CD4-positive, alpha-beta T cell (primary cell): Measurements from ENCODE around the gene ST6GAL1. TPM values are rescaled to one million over a fixed set of nuclear protein-coding genes. Genes with fewer than 3 reads are reported as not detected.

Experiments used
- ATAC-seq: fragments of 200-7000 bp; cut with Tn5 transposase; one replicate; pipeline ENCODE4 v1.10.0; 2022; ENCODE audit warnings: mild to moderate bottlenecking; ENCODE audit not compliant: poor library complexity
- CTCF ChIA-PET: fragments of 350-600 bp; sonication (Branson Sonifier 250); formaldehyde crosslinking; loops from one replicate; lab custom pipeline; 2021; ENCODE audit warnings: antibody characterized with exemption, inconsistent platforms; lab: Charles Lee
- POLR2A ChIA-PET: fragments of 350-600 bp; sonication (Branson Sonifier 250); formaldehyde crosslinking; loops from one replicate; lab custom pipeline; 2021; ENCODE audit warnings: antibody characterized with exemption, inconsistent platforms; lab: Charles Lee
- DNase-seq, 14 experiments: peaks; one replicate each; pipeline ENCODE4 v3.0.0-alpha.2; 2013 to 2020; ENCODE audit warnings: mixed read lengths in 2 of 14
- H3K27ac ChIP-seq, 2 donors: one replicate each; pipeline versions ENCODE4 v1.5.1 to v1.7.0; 2013; ENCODE audit warnings: low read length in 2 of 2, low read depth in 1 of 2, mild to moderate bottlenecking in 1 of 2
- H3K27me3 ChIP-seq, 2 experiments: 1 replicate in 1 of 2; 2 replicates in 1 of 2; pipeline versions ENCODE4 v1.6.1 to v1.7.0; 2013; ENCODE audit warnings: low read length in 2 of 2, control low read depth in 1 of 2, mild to moderate bottlenecking in 1 of 2, moderate library complexity in 1 of 2; ENCODE audit not compliant: insufficient read depth in 2 of 2, control insufficient read depth in 1 of 2
- H3K36me3 ChIP-seq: one replicate; pipeline ENCODE4 v1.6.1; 2013; ENCODE audit warnings: low read length, control low read depth; ENCODE audit not compliant: insufficient read depth
- H3K4me1 ChIP-seq: one replicate; pipeline ENCODE4 v1.6.1; 2013; ENCODE audit warnings: low read length, control low read depth; ENCODE audit not compliant: insufficient read depth
- H3K4me3 ChIP-seq: one replicate; pipeline ENCODE4 v1.5.1; 2013; ENCODE audit warnings: mild to moderate bottlenecking, low read length, moderate library complexity
- H3K9me3 ChIP-seq, 2 experiments: 1 replicate in 1 of 2; 2 replicates in 1 of 2; pipeline versions ENCODE4 v1.6.1 to v1.7.0; 2013; ENCODE audit warnings: low read length in 2 of 2, mild to moderate bottlenecking in 2 of 2, control low read depth in 1 of 2, moderate library complexity in 1 of 2; ENCODE audit not compliant: control insufficient read depth in 1 of 2, insufficient read depth in 1 of 2
- H3K27ac Mint-ChIP-seq: one replicate; pipeline ENCODE4 v1.8.0; 2020; ENCODE audit warnings: mixed read lengths
- H3K27me3 Mint-ChIP-seq: one replicate; pipeline ENCODE4 v1.8.0; 2021; ENCODE audit warnings: mixed read lengths
- H3K36me3 Mint-ChIP-seq: one replicate; pipeline ENCODE4 v1.8.0; 2021; ENCODE audit warnings: low read depth, mixed read lengths
- H3K4me1 Mint-ChIP-seq: one replicate; pipeline ENCODE4 v1.8.0; 2021; ENCODE audit warnings: low read depth, mixed read lengths
- H3K4me3 Mint-ChIP-seq: one replicate; pipeline ENCODE4 v1.8.0; 2020; ENCODE audit warnings: mild to moderate bottlenecking, mixed read lengths
- H3K9me3 Mint-ChIP-seq: one replicate; pipeline ENCODE4 v1.8.0; 2020; ENCODE audit warnings: mixed read lengths
- intact Hi-C, 2 experiments: fragments of 100-400 bp; cut with DNase I in 1 of 2; cut with micrococcal nuclease in 1 of 2; formaldehyde crosslinking; loops; one replicate each; pipeline versions ENCODE4 v1.15.1 to v1.9.0; 2023 to 2025; cut with DNase I, micrococcal nuclease
- total RNA-seq, 174 experiments: library from RNA in 2 of 174; stranded (reverse) in 2 of 174; gene quantifications; one replicate each; pipeline ENCODE4 v1.2.3 and lab custom pipeline; 2021 to 2026
- TF ChIP-seq, protein P1 (sequence below): fragments of 200-600 bp; IDR thresholded peaks from one replicate; pipeline ENCODE4 v1.8.0; 2022; ENCODE audit warnings: antibody characterized with exemption, mild to moderate bottlenecking

Gene ST6GAL1
- total RNA-seq, 2 experiments from 2014 or later = 27.6 to 29.1 TPM

DNA sequence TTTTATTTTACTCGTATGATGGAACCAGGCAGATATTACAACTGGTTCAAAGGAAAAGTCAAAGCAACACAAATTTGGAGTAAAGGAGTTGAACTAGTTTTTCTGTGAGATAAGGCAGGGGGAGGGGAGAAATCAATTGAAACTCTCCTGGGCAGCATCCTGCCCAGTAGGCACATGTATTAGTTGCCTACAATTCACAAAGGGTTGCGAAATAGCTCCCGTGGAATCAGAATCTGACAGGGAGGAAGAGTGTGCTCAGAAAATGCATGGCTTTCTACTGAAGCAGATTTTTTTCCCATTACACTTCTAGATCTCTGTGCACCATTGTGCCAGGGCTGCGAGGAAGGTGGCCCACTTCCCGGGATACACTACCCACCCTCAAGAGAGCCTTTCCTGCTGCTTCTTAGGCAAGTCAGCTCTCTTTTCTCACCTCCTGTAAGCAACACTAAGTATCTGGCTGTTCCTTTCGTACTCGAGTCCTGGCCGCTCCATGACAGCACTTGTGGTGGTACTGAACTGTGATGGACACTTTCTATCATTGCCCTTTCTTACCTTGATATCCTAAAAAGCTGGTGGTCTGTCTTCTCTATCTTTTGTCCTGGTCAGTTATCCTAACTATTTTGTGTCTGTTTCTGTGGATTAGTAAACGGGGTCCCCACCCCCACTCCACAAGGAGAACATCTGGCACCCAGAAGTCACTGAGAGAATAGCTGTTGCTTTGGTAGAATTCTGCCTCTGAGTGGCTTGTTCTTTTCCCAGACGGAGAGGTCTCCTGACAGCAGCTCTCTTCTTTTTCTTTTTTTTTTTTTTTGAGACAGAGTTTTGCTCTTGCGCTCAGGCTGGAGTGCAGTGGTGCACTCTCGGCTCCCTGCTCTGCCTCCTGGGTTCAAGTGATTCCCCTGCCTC lies 134.1 kb downstream of the ST6GAL1 start:
- Mint-ChIP-seq H3K27ac (peak overlapping the region; percentile 79), H3K4me3 (peak overlapping the region; percentile 18), H3K4me1 (peaks cover 86% of the 10 kb centered on the region), H3K9me3 (no peaks in the 10 kb centered on the region), H3K36me3 (peaks cover 94% of the 10 kb centered on the region), H3K27me3 (no peaks in the 10 kb centered on the region)
- ChIA-PET POLR2A (interaction anchor here (0.8 to 1.3 kb wide), 3 partner anchors 20 to 215 kb away, joined by 3 to 5 read pairs (median 4); no protein-coding TSS in a partner anchor), CTCF (interaction anchor here (1.0 kb wide), 1 partner anchor 37 kb away, joined by 3 read pairs; no protein-coding TSS in a partner anchor)
- H3K27me3 ChIP-seq = no peaks in the 10 kb centered on the region
- H3K36me3 ChIP-seq = peaks cover 73% of the 10 kb centered on the region
- no peaks in the 10 kb centered on the region for H3K9me3 ChIP-seq
- H3K4me3 ChIP-seq = no peak overlapping the region
- ATAC-seq (no peak), DNase-seq (no peak)
- H3K4me1 ChIP-seq = peaks cover 49% of the 10 kb centered on the region
- intact Hi-C loops = loop anchor here in 1 of 2 experiments (5.0 kb wide), 1 partner anchor 132 kb away; the partner anchor contains the start of gene ST6GAL1
- TF ChIP-seq, protein P1, sequence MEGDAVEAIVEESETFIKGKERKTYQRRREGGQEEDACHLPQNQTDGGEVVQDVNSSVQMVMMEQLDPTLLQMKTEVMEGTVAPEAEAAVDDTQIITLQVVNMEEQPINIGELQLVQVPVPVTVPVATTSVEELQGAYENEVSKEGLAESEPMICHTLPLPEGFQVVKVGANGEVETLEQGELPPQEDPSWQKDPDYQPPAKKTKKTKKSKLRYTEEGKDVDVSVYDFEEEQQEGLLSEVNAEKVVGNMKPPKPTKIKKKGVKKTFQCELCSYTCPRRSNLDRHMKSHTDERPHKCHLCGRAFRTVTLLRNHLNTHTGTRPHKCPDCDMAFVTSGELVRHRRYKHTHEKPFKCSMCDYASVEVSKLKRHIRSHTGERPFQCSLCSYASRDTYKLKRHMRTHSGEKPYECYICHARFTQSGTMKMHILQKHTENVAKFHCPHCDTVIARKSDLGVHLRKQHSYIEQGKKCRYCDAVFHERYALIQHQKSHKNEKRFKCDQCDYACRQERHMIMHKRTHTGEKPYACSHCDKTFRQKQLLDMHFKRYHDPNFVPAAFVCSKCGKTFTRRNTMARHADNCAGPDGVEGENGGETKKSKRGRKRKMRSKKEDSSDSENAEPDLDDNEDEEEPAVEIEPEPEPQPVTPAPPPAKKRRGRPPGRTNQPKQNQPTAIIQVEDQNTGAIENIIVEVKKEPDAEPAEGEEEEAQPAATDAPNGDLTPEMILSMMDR = no peak
- peak overlapping the region; percentile 16 to 24 for H3K27ac ChIP-seq

DNA sequence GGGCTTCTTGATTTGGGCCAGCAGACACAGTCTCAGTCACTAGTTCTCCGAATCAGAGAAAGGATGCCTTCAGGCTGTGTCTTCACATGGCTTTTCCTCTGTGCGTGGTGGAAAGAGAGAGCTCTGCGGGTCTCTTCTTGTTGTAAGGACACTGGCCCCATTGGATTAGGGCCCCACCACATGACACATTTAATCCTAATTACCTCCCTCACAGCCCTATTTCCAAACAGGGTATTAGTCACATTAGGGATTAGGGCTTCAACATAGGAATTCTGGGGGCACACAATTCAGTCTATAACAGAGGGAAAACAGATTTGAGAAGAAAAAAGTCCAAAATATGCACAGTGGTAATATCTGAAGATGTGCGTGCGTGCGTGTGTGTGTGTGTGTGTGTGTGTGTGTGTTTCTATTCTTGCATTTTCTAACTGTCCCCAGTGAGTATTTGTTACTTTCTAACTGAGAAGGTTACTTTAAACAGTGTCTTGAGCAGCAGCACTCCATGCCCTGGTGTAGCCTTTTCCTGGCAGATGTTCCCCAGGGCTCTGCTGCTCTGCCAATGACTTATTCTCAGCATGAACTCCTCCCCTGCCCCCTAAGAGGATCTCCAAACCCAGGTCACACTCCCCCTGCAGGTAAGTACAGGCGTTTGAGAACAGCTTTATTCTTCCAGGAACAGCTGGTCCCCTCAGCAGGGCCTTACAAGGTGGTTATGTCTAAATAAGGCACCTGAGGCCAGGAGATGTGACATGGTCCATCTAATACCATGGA lies 136.1 kb downstream of the ST6GAL1 start:
- intact Hi-C loops = loop anchor here (1.0 to 5.0 kb wide), 5 partner anchors 39 to 218 kb away; partner anchors contain the start of gene ST6GAL1 (in 2 of the 2)
- peak overlapping the region; percentile 86 for H3K27ac Mint-ChIP-seq
- ChIA-PET CTCF (interaction anchor here (0.7 to 1.3 kb wide), 7 partner anchors 40 to 217 kb away, joined by 3 to 9 read pairs (median 3); partner anchors contain the start of gene RPL39L), POLR2A (interaction anchor here (1.0 to 2.0 kb wide), 4 partner anchors 21 to 135 kb away, joined by 3 to 11 read pairs (median 4); no protein-coding TSS in a partner anchor)
- Histone ChIP-seq H3K36me3 (peaks cover 71% of the 10 kb centered on the region), H3K27me3 (no peaks in the 10 kb centered on the region), H3K4me3 (no peak overlapping the region), H3K27ac (no peak overlapping the region), H3K4me1 (peaks cover 45% of the 10 kb centered on the region), H3K9me3 (no peaks in the 10 kb centered on the region)
- TF ChIP-seq, protein P1 = peak; percentile 38
- peak; percentile 91 for ATAC-seq
- H3K4me1 Mint-ChIP-seq = peaks cover 74% of the 10 kb centered on the region
- H3K9me3 Mint-ChIP-seq = no peaks in the 10 kb centered on the region
- peak overlapping the region; percentile 12 for H3K4me3 Mint-ChIP-seq
- no peaks in the 10 kb centered on the region for H3K27me3 Mint-ChIP-seq
- peaks cover 93% of the 10 kb centered on the region for H3K36me3 Mint-ChIP-seq
- peak in 13 of 14 experiments; percentile 31 to 78 (median 45) for DNase-seq

DNA sequence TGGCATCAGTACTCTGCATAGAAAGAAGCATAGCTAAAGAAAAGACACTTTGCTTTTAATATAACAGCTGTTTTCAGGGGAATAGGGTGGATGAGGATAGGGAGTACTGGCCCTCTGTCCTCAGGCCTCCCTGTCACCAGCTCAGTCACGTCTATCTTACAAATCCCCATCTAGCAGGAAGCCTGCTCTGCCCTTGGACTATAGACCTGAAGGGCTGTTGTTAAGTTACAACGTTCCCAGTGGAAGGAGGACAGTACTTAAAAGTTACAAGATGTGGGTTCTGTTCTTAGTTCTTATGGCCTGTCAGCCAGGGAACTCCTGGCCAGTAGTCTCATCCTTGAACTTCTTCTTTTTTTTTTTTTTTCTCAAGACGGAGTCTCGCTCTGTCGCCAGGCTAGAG lies 138.5 kb downstream of the ST6GAL1 start:
- TF ChIP-seq, protein P1 = no peak
- intact Hi-C loops = loop anchor here in 1 of 2 experiments (5.0 kb wide), 1 partner anchor 136 kb away; the partner anchor contains the start of gene ST6GAL1
- Mint-ChIP-seq H3K27me3 (no peaks in the 10 kb centered on the region), H3K9me3 (no peaks in the 10 kb centered on the region), H3K4me1 (peaks cover 65% of the 10 kb centered on the region), H3K36me3 (peaks cover 91% of the 10 kb centered on the region), H3K4me3 (no peak overlapping the region), H3K27ac (peak overlapping the region; percentile 86)
- CTCF ChIA-PET = interaction anchor here (0.8 to 1.4 kb wide), 3 partner anchors 71 to 219 kb away, joined by 3 to 5 read pairs (median 5); partner anchors contain the start of genes RPL39L and ST6GAL1
- Histone ChIP-seq H3K27ac (peak overlapping the region in 1 of 2 donors; percentile 21), H3K4me1 (peaks cover 41% of the 10 kb centered on the region), H3K27me3 (no peaks in the 10 kb centered on the region), H3K9me3 (no peaks in the 10 kb centered on the region), H3K4me3 (no peak overlapping the region), H3K36me3 (peaks cover 79% of the 10 kb centered on the region)
- POLR2A ChIA-PET = interaction anchor here (0.6 to 2.1 kb wide), 4 partner anchors 15 to 43 kb away, joined by 3 to 5 read pairs (median 4); no protein-coding TSS in a partner anchor
- no peak for ATAC-seq
- no peak for DNase-seq
